SIG-M5 treated with dmso at 0.1 percent for 504 hours (cell line): ENCODE data around the gene IFNG-AS1.
A peak's percentile ranks its signal among the peaks of the same experiment; 100 is the strongest.

Experiments used
- DNase-seq: peaks from one replicate; lab custom pipeline; 2025; ENCODE audit not compliant: unreplicated experiment; lab: John Stamatoyannopoulos, UW

IFNG-AS1 gene

DNA sequence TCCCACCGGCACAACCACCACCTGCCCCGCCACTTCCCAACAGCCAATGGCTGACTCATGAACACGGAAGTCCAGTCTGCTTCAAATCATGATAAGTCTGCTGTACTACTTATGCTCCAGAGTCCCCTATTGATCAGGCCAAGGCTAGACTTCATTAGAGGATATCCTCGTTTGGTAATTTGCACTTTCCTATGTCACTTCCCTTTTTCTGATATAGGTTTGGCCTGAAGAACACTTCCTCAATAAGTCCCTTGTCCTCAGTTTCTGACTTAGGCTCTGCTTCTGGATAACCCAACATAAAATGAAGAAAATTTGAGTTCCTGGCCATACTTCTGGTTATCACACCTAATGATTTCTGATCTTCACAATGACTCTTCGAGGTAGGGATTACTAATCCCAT, 45.3 kb downstream of the IFNG-AS1 start:
- DNase-seq, result peak; percentile 33

DNA sequence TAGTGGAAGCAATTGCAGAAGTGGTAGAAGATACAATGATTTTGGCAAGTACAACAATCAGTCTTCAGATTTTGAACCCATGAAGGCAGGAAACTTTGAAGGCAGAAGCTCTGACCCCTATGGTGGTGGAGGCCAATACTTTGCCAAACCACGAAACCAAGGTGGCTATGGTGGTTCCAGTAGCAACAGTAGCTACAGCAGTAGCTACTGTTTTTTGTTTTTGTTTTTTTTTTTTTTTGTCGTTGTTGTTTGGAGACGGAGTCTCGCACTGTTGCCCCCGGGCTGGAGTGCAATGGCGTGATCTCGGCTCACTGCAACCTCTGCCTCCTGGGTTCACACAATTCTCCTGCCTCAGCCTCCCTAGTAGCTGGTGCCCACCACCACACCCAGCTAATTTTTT, 47.4 kb downstream of the IFNG-AS1 start:
- no peak for DNase-seq

DNA sequence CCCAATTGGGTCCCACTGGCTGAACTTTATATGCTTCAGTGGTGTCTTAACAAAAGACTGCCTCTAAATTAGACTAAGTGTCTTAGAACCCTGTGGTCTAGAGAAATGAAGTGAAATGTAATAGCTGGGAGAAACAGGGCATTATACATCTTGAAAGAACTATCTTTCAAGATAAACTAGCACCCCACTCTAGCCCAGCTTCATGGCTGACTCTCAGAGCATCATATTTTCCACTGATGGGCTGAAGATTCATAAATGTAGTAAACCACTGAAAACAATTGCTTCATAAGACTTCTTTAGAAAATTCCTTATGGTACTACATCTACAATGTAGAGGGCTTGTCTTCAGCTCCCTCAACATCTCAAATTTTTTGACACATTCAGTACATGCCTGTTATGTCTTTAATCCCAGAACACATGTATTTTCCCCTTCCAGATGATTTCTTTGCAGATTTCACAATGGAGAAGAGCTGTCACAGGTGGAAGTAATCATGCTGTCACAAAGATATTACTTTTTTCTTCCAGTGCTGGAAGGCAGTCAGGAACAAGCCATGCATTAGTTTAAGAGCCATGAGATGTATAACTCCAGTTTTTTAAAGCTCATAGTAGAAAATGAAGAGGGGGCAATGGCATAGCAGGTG, 48.5 kb downstream of the IFNG-AS1 start:
- DNase-seq, result no peak

GRCh38 chr12:68038650-68039049, 49.4 kb downstream of the IFNG-AS1 start:
- no peak for DNase-seq

DNA sequence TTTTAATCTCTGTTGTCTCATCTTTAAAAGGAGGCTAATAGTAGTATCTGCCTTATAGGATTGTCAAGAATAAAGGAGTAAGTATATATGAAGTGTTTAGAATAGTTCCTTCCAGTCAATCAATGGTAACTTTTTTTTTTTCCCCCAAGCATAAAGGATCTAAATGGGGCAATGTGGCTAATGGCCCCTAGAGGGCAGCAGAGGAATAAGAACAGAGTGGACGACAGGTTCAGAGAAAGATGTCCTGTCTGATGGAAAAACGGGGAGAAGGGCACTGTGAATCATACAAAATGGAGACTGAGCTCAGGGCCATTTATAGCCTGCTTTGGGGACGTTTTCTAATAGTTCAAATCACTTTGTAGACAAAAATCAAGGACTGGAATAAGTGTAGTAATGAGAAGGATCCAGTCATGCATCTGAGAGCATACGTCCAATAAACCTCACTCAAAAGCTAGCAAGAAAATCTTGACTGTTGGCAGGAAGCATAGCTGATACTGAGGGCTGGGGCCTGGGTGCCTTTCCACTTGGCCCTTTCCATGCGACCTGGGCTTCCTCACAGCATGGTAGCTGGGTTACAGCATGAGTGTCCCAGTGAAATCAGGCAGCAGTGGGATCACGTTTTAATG, 51.3 kb downstream of the IFNG-AS1 start:
- DNase-seq, result peak; percentile 76

DNA sequence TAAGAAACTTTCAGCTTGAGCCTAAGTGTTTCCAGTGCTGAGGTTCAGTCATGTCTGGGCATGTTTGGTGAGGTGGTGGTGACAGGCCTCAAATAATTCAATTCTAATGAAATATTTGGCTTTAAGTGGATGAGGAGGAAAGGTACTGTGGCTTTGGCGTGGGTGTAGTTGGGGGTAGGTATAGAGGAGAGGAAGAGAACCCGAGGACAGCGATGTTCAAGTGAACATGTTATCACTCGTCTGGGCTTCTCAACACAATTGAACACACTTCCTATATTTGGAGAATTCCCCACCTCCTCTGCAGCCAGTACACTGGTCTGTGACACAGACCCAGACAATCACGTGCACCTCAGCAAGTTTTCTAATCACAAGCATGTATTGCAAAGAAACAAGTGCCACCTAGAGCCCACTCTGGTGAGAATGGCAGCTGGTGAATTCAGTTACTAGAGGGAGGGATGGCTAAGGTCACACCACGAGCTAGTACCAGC, 53.0 kb downstream of the IFNG-AS1 start:
- peak; percentile 15 for DNase-seq

- DNase-seq, result no peak
Observed at GRCh38 chr12:68043435-68043834, 54.2 kb downstream of the IFNG-AS1 start.

DNA sequence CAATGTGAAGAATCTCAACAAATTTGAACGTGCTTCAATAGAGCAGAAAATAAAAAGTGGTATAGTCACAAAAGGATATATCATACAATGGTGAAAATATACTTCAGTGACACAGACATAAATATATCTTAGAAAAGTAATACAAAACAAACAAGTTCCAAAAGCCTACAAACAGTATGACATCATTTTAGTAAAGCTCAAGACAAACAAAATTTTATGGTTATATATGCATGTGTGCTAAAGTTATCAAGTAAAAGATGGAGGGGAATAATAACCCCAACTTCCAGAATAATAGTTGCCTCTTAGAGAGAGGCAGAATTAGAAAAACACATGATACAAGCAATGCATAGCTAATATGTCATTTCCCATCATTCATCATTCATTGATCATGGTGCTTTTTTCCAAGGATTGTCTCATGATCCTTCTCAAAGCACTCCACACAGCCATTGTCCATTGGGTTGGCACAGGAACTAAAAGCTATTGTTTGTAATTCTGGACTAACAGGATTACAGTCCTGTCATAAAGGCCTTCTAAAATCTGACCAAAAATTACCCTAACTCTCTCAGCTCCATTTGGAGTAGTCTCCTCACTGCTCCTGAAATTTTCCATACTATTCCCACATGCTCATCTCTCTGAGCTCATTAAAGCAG, 59.5 kb downstream of the IFNG-AS1 start:
- no peak for DNase-seq

DNA sequence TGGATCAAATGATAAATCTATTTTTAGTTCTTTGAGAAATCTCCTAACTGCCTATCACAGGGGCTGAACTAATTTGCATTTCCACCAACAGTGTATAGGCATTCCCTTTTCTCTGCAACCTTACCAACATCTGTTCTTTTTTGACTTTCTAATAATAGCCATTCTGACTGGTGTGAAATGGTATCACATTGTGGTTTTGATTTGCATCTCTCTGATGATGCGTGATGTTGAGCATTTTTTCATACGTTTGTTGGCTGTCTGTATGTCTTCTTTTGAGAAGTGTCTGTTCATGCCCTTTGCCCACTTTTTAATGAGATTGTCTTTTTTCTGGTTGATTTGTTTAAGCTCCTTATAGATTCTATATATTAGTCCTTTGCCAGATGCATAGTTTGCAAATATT, 67.1 kb downstream of the IFNG-AS1 start:
- no peak for DNase-seq

GRCh38 chr12:68063900-68064590, 74.8 kb downstream of the IFNG-AS1 start:
- DNase-seq, result no peak

GRCh38 chr12:68065163-68065562, 75.9 kb downstream of the IFNG-AS1 start:
- no peak for DNase-seq

DNA sequence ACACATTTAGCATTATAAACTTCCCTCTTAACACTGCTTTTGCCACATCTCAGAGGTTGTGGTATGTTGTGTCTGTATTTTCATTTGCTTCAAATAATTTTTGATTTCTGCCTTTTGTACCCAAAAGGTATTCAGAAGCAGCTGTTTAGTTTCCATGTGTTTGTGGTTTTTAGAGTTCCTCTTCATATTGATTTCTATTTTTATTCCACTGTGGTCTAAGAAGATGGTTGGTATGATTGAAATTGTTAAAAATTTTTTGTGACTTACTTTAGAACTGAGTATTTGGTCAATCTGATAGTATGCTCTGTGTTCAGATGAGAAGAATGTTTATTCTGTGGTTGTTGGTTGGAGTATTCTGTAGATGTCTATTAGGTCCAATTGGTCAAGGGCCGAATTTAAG, 76.4 kb downstream of the IFNG-AS1 start:
- DNase-seq, result no peak

- peak; percentile 7 for DNase-seq
Observed at GRCh38 chr12:68067762-68068376, 78.6 kb downstream of the IFNG-AS1 start.

DNA sequence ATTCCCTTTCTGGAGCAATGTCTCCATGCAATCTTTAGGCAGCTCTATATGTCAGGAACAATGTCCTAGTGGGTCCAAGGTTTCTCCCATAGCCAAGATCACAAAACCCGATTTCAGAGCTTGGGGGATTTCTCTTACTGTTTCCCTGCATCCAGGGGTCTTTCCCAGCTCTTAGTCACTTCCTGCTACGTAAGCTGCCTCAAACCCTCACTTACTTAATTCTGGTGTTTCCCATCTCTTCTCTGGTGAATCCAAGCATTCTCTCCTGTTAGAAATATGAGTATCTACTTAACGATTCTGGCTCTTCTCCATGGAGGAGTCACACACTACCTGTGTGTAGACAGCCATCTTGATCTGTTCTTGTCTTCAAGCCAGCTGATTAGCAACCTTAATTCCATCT, 80.0 kb downstream of the IFNG-AS1 start:
- no peak for DNase-seq
